ENCODE results near the gene SDK1.

The SDK1 gene

GRCh38 chr7:3517344-3517743 lies 216.3 kb downstream of the SDK1 start:
- H3K4me3 ChIP-seq (ENCODE audit: low read depth, low read length): no peak overlapping the region

GRCh38 chr7:3518546-3518945 lies 217.5 kb downstream of the SDK1 start:
- H3K4me3 ChIP-seq (ENCODE audit: low read depth, low read length): no peak overlapping the region

GRCh38 chr7:3520206-3520605 lies 219.2 kb downstream of the SDK1 start:
- H3K4me3 ChIP-seq (ENCODE audit: low read depth, low read length): no peak overlapping the region

- H3K4me3 ChIP-seq (ENCODE audit: low read depth, low read length): no peak overlapping the region
Measured at GRCh38 chr7:3527496-3528124, 226.6 kb downstream of the SDK1 start.

GRCh38 chr7:3533040-3533439 lies 232.0 kb downstream of the SDK1 start:
- H3K4me3 ChIP-seq (ENCODE audit: low read depth, low read length): no peak overlapping the region

GRCh38 chr7:3537210-3537875 lies 236.3 kb downstream of the SDK1 start:
- H3K4me3 ChIP-seq (ENCODE audit: low read depth, low read length): no peak overlapping the region

GRCh38 chr7:3538041-3538440 lies 237.0 kb downstream of the SDK1 start:
- H3K4me3 ChIP-seq (ENCODE audit: low read depth, low read length): no peak overlapping the region

GRCh38 chr7:3540456-3541220 lies 239.6 kb downstream of the SDK1 start:
- no peak overlapping the region for H3K4me3 ChIP-seq (ENCODE audit: low read depth, low read length)

GRCh38 chr7:3544202-3544601 lies 243.2 kb downstream of the SDK1 start:
- no peak overlapping the region for H3K4me3 ChIP-seq (ENCODE audit: low read depth, low read length)

- H3K4me3 ChIP-seq (ENCODE audit: low read depth, low read length): no peak overlapping the region
Measured at GRCh38 chr7:3548815-3549214, 247.8 kb downstream of the SDK1 start.

GRCh38 chr7:3549601-3550000 lies 248.5 kb downstream of the SDK1 start:
- no peak overlapping the region for H3K4me3 ChIP-seq (ENCODE audit: low read depth, low read length)

- no peak overlapping the region for H3K4me3 ChIP-seq (ENCODE audit: low read depth, low read length)
Measured at GRCh38 chr7:3551536-3551935, 250.5 kb downstream of the SDK1 start.

- H3K4me3 ChIP-seq (ENCODE audit: low read depth, low read length): no peak overlapping the region
Measured at GRCh38 chr7:3552499-3552898, 251.4 kb downstream of the SDK1 start.

GRCh38 chr7:3558400-3558799 lies 257.3 kb downstream of the SDK1 start:
- no peak overlapping the region for H3K4me3 ChIP-seq (ENCODE audit: low read depth, low read length)

- no peak overlapping the region for H3K4me3 ChIP-seq (ENCODE audit: low read depth, low read length)
Measured at GRCh38 chr7:3559278-3559677, 258.2 kb downstream of the SDK1 start.

- no peak overlapping the region for H3K4me3 ChIP-seq (ENCODE audit: low read depth, low read length)
Measured at GRCh38 chr7:3560495-3560894, 259.4 kb downstream of the SDK1 start.

- H3K4me3 ChIP-seq (ENCODE audit: low read depth, low read length): no peak overlapping the region
Measured at GRCh38 chr7:3561932-3562331, 260.9 kb downstream of the SDK1 start.

GRCh38 chr7:3564231-3564630 lies 263.2 kb downstream of the SDK1 start:
- no peak overlapping the region for H3K4me3 ChIP-seq (ENCODE audit: low read depth, low read length)

- H3K4me3 ChIP-seq (ENCODE audit: low read depth, low read length): no peak overlapping the region
Measured at GRCh38 chr7:3568516-3568915, 267.5 kb downstream of the SDK1 start.

GRCh38 chr7:3569643-3570042 lies 268.6 kb downstream of the SDK1 start:
- H3K4me3 ChIP-seq (ENCODE audit: low read depth, low read length): no peak overlapping the region

GRCh38 chr7:3573151-3573550 lies 272.1 kb downstream of the SDK1 start:
- no peak overlapping the region for H3K4me3 ChIP-seq (ENCODE audit: low read depth, low read length)

GRCh38 chr7:3574386-3574785 lies 273.3 kb downstream of the SDK1 start:
- H3K4me3 ChIP-seq (ENCODE audit: low read depth, low read length): no peak overlapping the region

All from iPS-11a (cell line).